A673 (cell line): ENCODE data around the gene TMEM121B.

Experiments
- EZH2 ChIP-seq: fragments of 200-600 bp; sonication (generic); IDR thresholded peaks from 2 replicates; pipeline ENCODE4 v1.6.1; 2017; ENCODE audit warnings: borderline replicate concordance, low read depth, mild to moderate bottlenecking, mixed read lengths, antibody characterized with exemption, low read length; ENCODE audit not compliant: poor library complexity, severe bottlenecking
- TF ChIP-seq, protein P1 (sequence below): fragments of 300-800, 200-600 bp; sonication (generic); conservative IDR thresholded peaks from 2 replicates; pipeline ENCODE4 v1.5.1; 2017; ENCODE audit warnings: low read depth, mild to moderate bottlenecking, antibody characterized with exemption, low read length, moderate library complexity, mixed read lengths

DNA sequence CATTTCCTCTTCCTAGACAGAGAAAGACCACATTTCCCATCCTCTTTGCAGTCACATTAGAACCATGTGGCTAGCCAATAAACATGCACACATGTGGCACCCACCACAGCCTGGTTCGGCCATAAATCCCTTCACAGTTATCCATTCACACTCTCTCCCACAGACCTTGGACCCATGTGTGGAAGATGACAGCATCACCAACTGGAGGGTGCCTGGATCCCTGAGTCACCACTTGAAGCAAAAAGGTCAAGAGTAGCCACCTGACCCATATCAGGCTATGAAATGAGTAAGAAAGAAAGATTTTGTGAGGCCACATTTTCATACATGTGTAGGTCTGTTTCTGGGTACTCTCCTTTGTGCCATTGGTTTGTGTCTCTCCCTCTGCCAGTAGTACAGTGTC, 9.0 kb upstream of the TMEM121B start:
- TF ChIP-seq, protein P1, sequence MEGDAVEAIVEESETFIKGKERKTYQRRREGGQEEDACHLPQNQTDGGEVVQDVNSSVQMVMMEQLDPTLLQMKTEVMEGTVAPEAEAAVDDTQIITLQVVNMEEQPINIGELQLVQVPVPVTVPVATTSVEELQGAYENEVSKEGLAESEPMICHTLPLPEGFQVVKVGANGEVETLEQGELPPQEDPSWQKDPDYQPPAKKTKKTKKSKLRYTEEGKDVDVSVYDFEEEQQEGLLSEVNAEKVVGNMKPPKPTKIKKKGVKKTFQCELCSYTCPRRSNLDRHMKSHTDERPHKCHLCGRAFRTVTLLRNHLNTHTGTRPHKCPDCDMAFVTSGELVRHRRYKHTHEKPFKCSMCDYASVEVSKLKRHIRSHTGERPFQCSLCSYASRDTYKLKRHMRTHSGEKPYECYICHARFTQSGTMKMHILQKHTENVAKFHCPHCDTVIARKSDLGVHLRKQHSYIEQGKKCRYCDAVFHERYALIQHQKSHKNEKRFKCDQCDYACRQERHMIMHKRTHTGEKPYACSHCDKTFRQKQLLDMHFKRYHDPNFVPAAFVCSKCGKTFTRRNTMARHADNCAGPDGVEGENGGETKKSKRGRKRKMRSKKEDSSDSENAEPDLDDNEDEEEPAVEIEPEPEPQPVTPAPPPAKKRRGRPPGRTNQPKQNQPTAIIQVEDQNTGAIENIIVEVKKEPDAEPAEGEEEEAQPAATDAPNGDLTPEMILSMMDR, result no peak
- no peak for TF ChIP-seq EZH2
